Retinal pigment epithelial cell (primary cell): Measurements from ENCODE around the gene SLC39A2.

Experiments
- DNase-seq: peaks from one replicate; pipeline ENCODE4 v3.0.0-alpha.2; 2010; ENCODE audit warnings: low read depth
- H3K4me3 ChIP-seq: 2 replicates; pipeline ENCODE4 v1.5.1; 2011; ENCODE audit warnings: mild to moderate bottlenecking, low read length, control low read depth, moderate library complexity
- CTCF ChIP-seq: conservative IDR thresholded peaks from 2 replicates; pipeline ENCODE4 v1.5.1; 2011; ENCODE audit warnings: low read depth, low read length, control low read depth, inconsistent platforms

The SLC39A2 gene

GRCh38 chr14:21022686-21023085 lies 23.6 kb downstream of the SLC39A2 start:
- no peak overlapping the region for H3K4me3 ChIP-seq
- DNase-seq, result no peak
- no peak for TF ChIP-seq CTCF

- no peak overlapping the region for H3K4me3 ChIP-seq
- DNase-seq, result no peak
- TF ChIP-seq CTCF, result no peak
Observed at GRCh38 chr14:21023174-21023573, 24.1 kb downstream of the SLC39A2 start.

GRCh38 chr14:21023817-21024584 lies 24.9 kb downstream of the SLC39A2 start:
- TF ChIP-seq CTCF, result no peak
- DNase-seq, result no peak
- peak overlapping the region; percentile 49 for H3K4me3 ChIP-seq

- TF ChIP-seq CTCF, result no peak
- DNase-seq, result no peak
- H3K4me3 ChIP-seq, result peak within 1 kb of the TSS; percentile 49
Observed at GRCh38 chr14:21024585-21025370, 25.7 kb downstream of the SLC39A2 start, which contains the start of gene NDRG2. NDRG2 (minus strand) TSS chr14:21025061; CDS start chr14:21023315, 1,746 bp downstream.

GRCh38 chr14:21025371-21026273 lies 26.5 kb downstream of the SLC39A2 start:
- peak overlapping the region; percentile 44 for H3K4me3 ChIP-seq
- no peak for DNase-seq
- no peak for TF ChIP-seq CTCF

- no peak overlapping the region for H3K4me3 ChIP-seq
- no peak for TF ChIP-seq CTCF
- no peak for DNase-seq
Observed at GRCh38 chr14:21026274-21026987, 27.3 kb downstream of the SLC39A2 start.
